ENCODE data around the gene CHMP2A.
"Not testable (repeated sequence)": the region's sequence is repeated elsewhere in the genome, so short reads cannot be mapped to it uniquely, and the experiment has no call there.

The CHMP2A gene

GRCh38 chr19:58509731-58510083 is 45.2 kb downstream of the CHMP2A start:
- Mint-ChIP-seq H3K27me3 (ENCODE audit: low read depth) (no peaks in the 10 kb centered on the region), H3K4me3 (no peak overlapping the region), H3K27ac (no peak overlapping the region)

GRCh38 chr19:58507602-58508223 is 47.2 kb downstream of the CHMP2A start:
- H3K4me1 Mint-ChIP-seq (ENCODE audit: low read depth); H3K36me3 Mint-ChIP-seq (ENCODE audit: low read depth); H3K27me3 Mint-ChIP-seq (ENCODE audit: low read depth); H3K27ac Mint-ChIP-seq; H3K4me3 Mint-ChIP-seq; DNase-seq (ENCODE audit: low spot score); H3K9me3 Mint-ChIP-seq: not testable (repeated sequence)

More at GRCh38 chr19:58509731-58510083, 45.2 kb downstream of the CHMP2A start:
- Mint-ChIP-seq H3K9me3 (peaks cover 8% of the 10 kb centered on the region), H3K36me3 (ENCODE audit: low read depth) (peaks cover 3% of the 10 kb centered on the region), H3K4me1 (ENCODE audit: low read depth) (peaks cover 3% of the 10 kb centered on the region)
- DNase-seq (ENCODE audit: low spot score), result no peak

Measured in T-helper 2 cell treated with Interferon-gamma antibody and Interleukin-4, amounts not matched to agents 5 μg/mL and 100 μg/mL, for 36 hours (primary cell).